BLaER1 treated with 17β-estradiol and CSF1 and Interleukin-3, amounts not matched to agents 10 nM and 100 nM (cell line): ENCODE measurements around the gene EFTUD2.

Experiments used
- H3K27ac ChIP-seq, 11 experiments: shearing (Covaris generic); formaldehyde crosslinking; 2 replicates each; pipeline ENCODE4 v1.8.1; 2022
- H3K27me3 ChIP-seq, 11 experiments: shearing (Covaris generic); formaldehyde crosslinking; 2 replicates each; pipeline ENCODE4 v1.8.1; 2022
- H3K36me3 ChIP-seq, 11 experiments: shearing (Covaris generic); formaldehyde crosslinking; 2 replicates each; pipeline ENCODE4 v1.8.1; 2022
- H3K4me1 ChIP-seq, 10 experiments: shearing (Covaris generic); formaldehyde crosslinking; 2 replicates each; pipeline ENCODE4 v1.8.1; 2022
- H3K4me2 ChIP-seq, 11 experiments: shearing (Covaris generic); formaldehyde crosslinking; 2 replicates each; pipeline ENCODE4 v1.8.1; 2022
- H3K4me3 ChIP-seq, 10 experiments: shearing (Covaris generic); formaldehyde crosslinking; 2 replicates each; pipeline ENCODE4 v1.8.1; 2022
- H3K9ac ChIP-seq, 11 experiments: shearing (Covaris generic); formaldehyde crosslinking; 2 replicates each; pipeline ENCODE4 v1.8.1; 2022
- H3K9me3 ChIP-seq, 11 experiments: shearing (Covaris generic); formaldehyde crosslinking; replicated peaks in 1 of 11; 2 replicates each; pipeline ENCODE4 v1.8.1; 2022
- H4K20me1 ChIP-seq, 11 experiments: shearing (Covaris generic); formaldehyde crosslinking; 2 replicates each; pipeline ENCODE4 v1.8.1; 2022
- Cebpa-rat ChIP-seq, 11 experiments: shearing (Covaris generic); IDR thresholded peaks; 2 replicates each; pipeline ENCODE4 v1.8.1; 2022

The EFTUD2 gene

DNA sequence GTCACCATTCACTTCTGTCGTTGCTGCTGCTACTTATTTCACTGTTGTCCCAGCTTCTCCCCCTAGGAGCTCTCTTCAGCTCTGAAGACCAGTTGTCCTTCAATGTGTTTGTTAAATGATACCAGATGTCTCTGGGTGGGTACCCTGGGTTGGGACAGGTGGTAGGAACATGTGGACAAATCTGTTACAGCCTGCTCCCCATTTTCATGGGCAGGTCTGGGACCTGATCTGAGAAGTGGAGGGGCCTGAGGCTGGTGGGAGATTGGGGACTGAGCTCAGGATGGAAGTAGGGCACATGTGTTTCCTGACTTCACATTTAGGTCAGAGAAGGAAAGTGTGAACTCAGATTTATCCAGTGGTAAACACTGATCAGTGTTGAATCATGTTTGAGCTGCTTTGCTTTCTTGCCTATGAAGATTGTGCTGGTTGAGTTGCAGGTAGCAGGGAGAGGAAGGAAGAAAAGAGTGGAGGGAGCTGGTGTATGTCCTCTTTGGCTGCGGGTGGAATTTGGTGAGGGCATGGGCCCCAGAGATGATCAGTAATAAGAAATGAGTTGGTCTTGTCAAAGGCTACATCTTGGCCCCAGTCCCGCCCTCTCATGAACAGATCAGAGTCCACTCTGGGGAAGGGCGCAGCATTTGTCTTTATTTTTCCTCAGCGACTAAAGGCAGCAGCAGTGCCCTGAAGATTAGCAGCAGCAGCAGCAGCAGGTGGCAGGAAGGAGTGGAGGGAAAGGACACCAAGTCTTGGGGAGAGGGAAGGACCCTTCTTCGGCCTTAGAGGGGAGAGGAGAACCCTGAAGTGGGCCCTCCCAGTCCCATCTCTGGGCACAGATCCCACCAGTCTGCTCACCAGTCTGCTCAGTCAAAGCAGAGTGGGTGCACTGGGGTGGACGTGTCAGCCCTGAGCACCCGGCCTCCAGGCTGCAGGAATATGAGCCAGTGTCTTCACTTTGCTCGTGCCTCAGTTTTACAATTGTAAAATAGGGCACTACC lies 6.1 kb upstream of the EFTUD2 start:
- H4K20me1 ChIP-seq = peaks cover 0 to 2% (median 0%) of the 10 kb centered on the region in 11 experiments; a peak in 1 of 22 replicates
- no peak overlapping the region for H3K4me3 ChIP-seq
- no peaks in the 10 kb centered on the region for H3K36me3 ChIP-seq
- no peak overlapping the region; a peak in 2 of 22 replicates for H3K9ac ChIP-seq
- H3K27ac ChIP-seq = peak overlapping the region in 5 of 11 experiments; percentile 24 to 56 (median 42); a peak in 8 of 22 replicates
- peaks cover 27 to 61% (median 38%) of the 10 kb centered on the region in 10 experiments for H3K4me1 ChIP-seq
- H3K27me3 ChIP-seq = peaks cover 0 to 38% (median 32%) of the 10 kb centered on the region in 11 experiments; a peak in 17 of 22 replicates
- no peaks in the 10 kb centered on the region for H3K9me3 ChIP-seq
- H3K4me2 ChIP-seq = peak overlapping the region; percentile 4 to 90 (median 35); a peak in 16 of 22 replicates
- TF ChIP-seq Cebpa-rat (IDR thresholded peaks at IDR 0.05) = no peak

DNA sequence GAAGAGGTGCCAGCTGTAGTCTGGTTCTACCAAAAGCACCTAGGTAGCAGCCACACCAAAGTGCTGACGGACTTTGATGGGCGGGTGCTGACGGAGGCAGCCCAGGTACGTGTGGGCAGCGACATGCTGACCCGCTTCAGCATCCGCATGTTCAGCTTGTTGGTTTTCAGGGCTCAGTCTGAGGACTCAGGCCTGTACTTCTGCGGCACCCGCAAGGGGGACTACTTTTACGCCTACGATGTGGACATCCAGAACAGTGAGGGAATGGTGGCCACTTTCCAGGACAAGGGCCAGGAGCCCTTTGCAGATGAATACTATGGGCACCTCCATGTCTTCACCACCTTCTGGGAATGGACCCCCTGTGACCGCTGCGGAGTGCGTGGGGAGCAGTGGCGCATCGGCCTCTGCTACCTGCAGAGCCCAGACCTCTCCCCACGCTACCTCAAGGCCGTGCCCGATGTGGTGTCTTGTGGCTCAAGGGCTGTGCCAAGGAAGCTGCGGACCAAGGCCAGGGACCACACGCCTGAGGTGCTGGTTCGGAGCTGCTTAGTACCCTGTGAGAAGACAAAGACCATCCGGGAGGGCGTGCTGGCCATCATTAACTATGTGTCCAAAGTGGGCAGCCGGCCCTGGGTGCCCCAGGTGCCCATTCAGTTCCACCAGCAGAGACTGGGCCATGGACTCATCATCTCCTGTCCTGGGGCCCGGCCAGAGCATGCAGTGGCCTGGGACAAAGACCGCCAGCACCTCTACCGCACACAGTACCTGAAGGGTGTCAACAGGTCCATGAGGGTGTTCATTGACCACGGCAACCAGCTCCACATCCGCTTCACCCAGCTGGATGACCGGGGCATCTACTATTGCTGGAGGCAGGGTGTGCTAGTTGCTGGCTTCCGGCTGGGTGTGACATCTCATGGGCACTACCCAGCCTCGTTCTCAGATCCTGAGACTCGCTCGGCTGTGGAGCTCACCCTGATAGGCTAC lies 5.0 kb upstream of the EFTUD2 start:
- Histone ChIP-seq H3K9me3 (no peaks in the 10 kb centered on the region), H3K4me3 (no peak overlapping the region), H3K27me3 (peaks cover 0 to 40% (median 31%) of the 10 kb centered on the region in 11 experiments; a peak in 17 of 22 replicates), H3K4me1 (peaks cover 32 to 66% (median 44%) of the 10 kb centered on the region in 10 experiments), H3K27ac (no peak overlapping the region), H4K20me1 (no peaks in the 10 kb centered on the region), H3K36me3 (no peaks in the 10 kb centered on the region), H3K9ac (no peak overlapping the region), H3K4me2 (peak overlapping the region in 4 of 11 experiments; percentile 35 to 90 (median 82); a peak in 5 of 22 replicates)
- no peak for TF ChIP-seq Cebpa-rat (IDR thresholded peaks at IDR 0.05)

DNA sequence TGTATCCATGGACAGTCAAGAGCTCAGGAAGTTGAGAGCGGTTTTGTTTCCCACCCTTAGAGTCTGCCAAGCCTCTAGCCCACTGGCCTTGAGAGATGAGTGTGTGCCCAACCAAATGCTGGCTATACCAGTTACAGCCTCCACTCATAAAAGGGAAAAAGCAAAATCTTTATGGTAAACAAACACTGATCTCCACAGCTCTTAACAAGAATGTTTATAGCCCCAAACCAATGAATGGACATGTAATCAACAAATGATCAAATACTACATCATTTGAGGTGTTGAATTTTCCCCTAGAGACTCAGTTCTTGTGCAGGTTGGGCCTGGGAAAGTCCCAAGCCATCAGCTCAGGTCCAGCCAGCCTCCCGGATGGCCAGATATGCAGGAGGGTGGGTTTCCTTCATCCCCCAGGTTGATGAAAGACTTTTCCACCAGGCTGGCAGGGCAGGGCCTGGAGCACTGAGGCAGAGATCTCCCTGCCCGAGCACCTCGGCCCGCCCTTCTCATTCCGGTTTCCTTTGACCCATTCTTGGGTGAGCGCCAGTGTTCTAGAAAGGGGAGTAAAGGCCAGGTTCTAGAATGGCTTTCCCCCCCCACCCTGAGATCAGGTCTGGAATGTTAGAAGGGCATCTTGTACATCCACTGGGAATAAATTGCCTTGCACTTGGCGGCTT lies 3.9 kb upstream of the EFTUD2 start:
- H3K27me3 ChIP-seq = peaks cover 0 to 40% (median 31%) of the 10 kb centered on the region in 11 experiments; a peak in 17 of 22 replicates
- H3K27ac ChIP-seq = no peak overlapping the region
- H3K4me3 ChIP-seq = no peak overlapping the region
- H4K20me1 ChIP-seq = peaks cover 0 to 6% (median 4%) of the 10 kb centered on the region in 11 experiments; a peak in 11 of 22 replicates
- peaks cover 24 to 58% (median 40%) of the 10 kb centered on the region in 10 experiments for H3K4me1 ChIP-seq
- H3K9ac ChIP-seq = no peak overlapping the region
- no peak overlapping the region for H3K4me2 ChIP-seq
- H3K9me3 ChIP-seq = no peaks in the 10 kb centered on the region
- no peaks in the 10 kb centered on the region; a peak in 1 of 22 replicates for H3K36me3 ChIP-seq
- no peak for TF ChIP-seq Cebpa-rat (IDR thresholded peaks at IDR 0.05)

DNA sequence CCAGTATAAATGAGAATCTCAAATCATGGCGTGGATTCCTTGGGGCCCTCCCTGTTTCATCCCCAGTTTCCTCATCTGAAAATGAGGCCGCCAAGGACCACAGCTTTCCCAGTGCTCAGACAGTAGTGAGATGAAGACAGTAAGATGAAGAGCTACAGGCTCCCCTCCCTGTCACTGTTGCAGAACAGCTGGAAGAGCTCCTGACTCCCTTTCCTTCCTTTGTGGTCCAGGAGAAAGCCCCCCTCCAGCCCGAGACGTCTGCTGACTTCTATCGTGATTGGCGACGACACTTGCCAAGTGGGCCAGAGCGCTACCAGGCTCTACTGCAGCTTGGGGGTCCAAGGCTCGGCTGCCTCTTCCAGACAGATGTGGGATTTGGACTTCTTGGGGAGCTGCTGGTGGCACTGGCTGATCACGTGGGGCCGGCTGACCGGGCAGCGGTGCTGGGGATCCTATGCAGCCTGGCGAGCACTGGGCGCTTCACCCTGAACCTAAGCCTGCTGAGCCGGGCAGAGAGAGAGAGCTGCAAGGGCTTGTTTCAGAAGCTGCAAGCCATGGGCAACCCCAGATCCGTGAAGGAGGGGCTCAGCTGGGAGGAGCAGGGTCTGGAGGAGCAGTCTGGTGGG lies 3.0 kb upstream of the EFTUD2 start:
- H3K4me3 ChIP-seq = no peak overlapping the region
- no peak overlapping the region for H3K4me2 ChIP-seq
- H3K27ac ChIP-seq = no peak overlapping the region
- H3K9ac ChIP-seq = no peak overlapping the region
- peaks cover 0 to 9% (median 2%) of the 10 kb centered on the region in 11 experiments; a peak in 7 of 22 replicates for H3K36me3 ChIP-seq
- H3K4me1 ChIP-seq = peaks cover 28 to 61% (median 44%) of the 10 kb centered on the region in 10 experiments
- H3K9me3 ChIP-seq = no peaks in the 10 kb centered on the region
- peaks cover 7 to 15% (median 13%) of the 10 kb centered on the region in 11 experiments; a peak in 17 of 22 replicates for H4K20me1 ChIP-seq
- peaks cover 0 to 40% (median 31%) of the 10 kb centered on the region in 11 experiments; a peak in 17 of 22 replicates for H3K27me3 ChIP-seq
- TF ChIP-seq Cebpa-rat (IDR thresholded peaks at IDR 0.05) = no peak

DNA sequence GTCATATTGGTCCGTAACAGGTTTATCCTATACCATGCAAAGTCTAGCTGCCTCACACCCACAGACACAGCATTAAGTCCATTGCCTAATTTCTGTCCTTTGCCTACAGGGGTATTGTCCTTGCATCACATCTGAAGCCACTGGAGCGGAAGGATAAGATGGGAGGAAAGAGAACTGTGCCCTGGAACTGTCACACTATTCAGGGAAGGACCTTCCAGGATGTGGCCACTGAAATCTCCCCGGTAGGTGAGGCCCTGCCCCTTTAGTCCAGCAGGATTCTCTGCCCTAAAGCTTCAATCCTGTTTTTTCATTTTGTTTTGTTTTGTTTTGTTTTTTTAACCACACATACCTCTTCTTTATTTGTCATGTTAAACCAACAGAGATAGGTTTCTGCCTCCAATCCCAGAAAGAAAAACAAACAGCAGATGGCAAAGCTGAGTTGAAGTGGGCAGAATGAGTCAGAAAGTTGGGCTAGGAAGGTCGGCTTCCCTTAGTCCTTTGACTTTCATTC lies 2.2 kb upstream of the EFTUD2 start:
- peaks cover 0 to 40% (median 31%) of the 10 kb centered on the region in 11 experiments; a peak in 17 of 22 replicates for H3K27me3 ChIP-seq
- H3K4me3 ChIP-seq = no peak overlapping the region
- H4K20me1 ChIP-seq = peaks cover 13 to 23% (median 20%) of the 10 kb centered on the region in 11 experiments; a peak in 18 of 22 replicates
- peaks cover 0 to 16% (median 10%) of the 10 kb centered on the region in 11 experiments; a peak in 15 of 22 replicates for H3K36me3 ChIP-seq
- peak overlapping the region in 2 of 11 experiments; percentile 3 to 98; a peak in 2 of 22 replicates for H3K4me2 ChIP-seq
- H3K4me1 ChIP-seq = peaks cover 29 to 58% (median 41%) of the 10 kb centered on the region in 10 experiments
- H3K27ac ChIP-seq = no peak overlapping the region
- H3K9ac ChIP-seq = no peak overlapping the region
- TF ChIP-seq Cebpa-rat (IDR thresholded peaks at IDR 0.05) = no peak
- H3K9me3 ChIP-seq = no peaks in the 10 kb centered on the region

DNA sequence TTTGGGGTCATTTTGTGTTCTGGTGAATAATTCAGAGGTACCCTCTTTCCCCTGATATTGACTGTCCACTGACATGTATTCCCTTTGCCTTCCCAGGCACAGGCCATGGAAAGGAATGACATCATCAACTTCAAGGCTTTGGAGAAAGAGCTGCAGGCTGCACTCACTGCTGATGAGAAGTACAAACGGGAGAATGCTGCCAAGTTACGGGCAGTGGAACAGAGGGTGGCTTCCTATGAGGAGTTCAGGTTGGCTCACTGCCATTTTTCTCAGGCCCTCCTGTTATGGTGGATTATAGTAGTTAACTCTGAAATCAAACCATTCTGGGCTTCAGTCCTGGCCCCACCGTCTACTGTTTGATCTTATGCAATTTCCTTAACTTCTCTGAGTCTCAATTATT lies 1.6 kb upstream of the EFTUD2 start:
- Histone ChIP-seq H3K4me2 (peak overlapping the region in 4 of 11 experiments; percentile 26 to 98 (median 96); a peak in 5 of 22 replicates), H3K36me3 (peaks cover 4 to 22% (median 15%) of the 10 kb centered on the region in 11 experiments; a peak in 18 of 22 replicates), H3K9ac (no peak overlapping the region)

DNA sequence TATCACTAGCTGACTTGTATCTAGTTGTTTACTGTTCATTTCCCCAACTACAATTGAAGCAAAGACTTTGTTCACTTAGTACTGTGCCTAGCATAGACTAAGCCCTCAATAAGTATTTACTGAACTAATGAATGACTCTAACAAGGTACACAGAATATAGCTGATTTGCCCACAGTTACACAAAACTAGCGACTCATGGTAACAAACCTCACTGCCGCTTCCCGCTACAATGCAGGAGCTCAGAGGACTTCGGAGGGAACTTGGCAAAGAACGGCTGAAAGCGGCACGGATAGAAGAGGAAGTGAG lies 524 bp downstream of the EFTUD2 start:
- peaks cover 23 to 44% (median 37%) of the 10 kb centered on the region in 11 experiments for H3K36me3 ChIP-seq
- peak overlapping the region; percentile 67 to 97 (median 85) for H3K4me3 ChIP-seq
- H3K27me3 ChIP-seq = peaks cover 0 to 38% (median 31%) of the 10 kb centered on the region in 11 experiments; a peak in 17 of 22 replicates
- H3K4me2 ChIP-seq = peak overlapping the region; percentile 80 to 99 (median 97)
- no peak for TF ChIP-seq Cebpa-rat (IDR thresholded peaks at IDR 0.05)
- peak overlapping the region; percentile 94 to 99 (median 98) for H3K27ac ChIP-seq
- H3K9me3 ChIP-seq = no peaks in the 10 kb centered on the region
- peak overlapping the region; percentile 89 to 98 (median 95) for H3K9ac ChIP-seq
- peaks cover 21 to 39% (median 25%) of the 10 kb centered on the region in 10 experiments for H3K4me1 ChIP-seq
- peaks cover 33 to 51% (median 47%) of the 10 kb centered on the region in 11 experiments; a peak in 20 of 22 replicates for H4K20me1 ChIP-seq

More for the DNA sequence above, 1.6 kb upstream of the EFTUD2 start:
- Histone ChIP-seq H3K9me3 (no peaks in the 10 kb centered on the region), H3K4me1 (peaks cover 29 to 52% (median 37%) of the 10 kb centered on the region in 10 experiments), H3K4me3 (no peak overlapping the region), H3K27me3 (peaks cover 0 to 40% (median 31%) of the 10 kb centered on the region in 11 experiments; a peak in 17 of 22 replicates), H3K27ac (no peak overlapping the region), H4K20me1 (peaks cover 19 to 29% (median 26%) of the 10 kb centered on the region in 11 experiments; a peak in 19 of 22 replicates)
- TF ChIP-seq Cebpa-rat (IDR thresholded peaks at IDR 0.05) = no peak
